ENCODE data around the gene KRTAP20-4.

KRTAP20-4 gene

GRCh38 chr21:30620522-30620921 lies at the start of gene KRTAP20-4:
Gene KRTAP20-4, plus strand, starts transcription at chr21:30620627.
- in situ Hi-C loops (cut with HindIII; ENCODE audit: low sequenced_read_pairs) = no loop called here
- DNase-seq (ENCODE audit: low read depth) = no peak
- no peak for TF ChIP-seq CTCF (IDR thresholded peaks at IDR 0.05; ENCODE audit: low read depth, low read length, missing control alignments)
- H3K4me3 ChIP-seq (ENCODE audit: low read depth, low read length) = no peak within 1 kb of the TSS

GRCh38 chr21:30577766-30578165 lies 42.7 kb upstream of the KRTAP20-4 start:
- TF ChIP-seq CTCF (IDR thresholded peaks at IDR 0.05; ENCODE audit: low read depth, low read length, missing control alignments) = no peak
- H3K4me3 ChIP-seq (ENCODE audit: low read depth, low read length) = no peak overlapping the region
- no peak for DNase-seq (ENCODE audit: low read depth)
- in situ Hi-C loops (cut with HindIII; ENCODE audit: low sequenced_read_pairs) = no loop called here

- no peak for TF ChIP-seq CTCF (IDR thresholded peaks at IDR 0.05; ENCODE audit: low read depth, low read length, missing control alignments)
- in situ Hi-C loops (cut with HindIII; ENCODE audit: low sequenced_read_pairs) = no loop called here
- H3K4me3 ChIP-seq (ENCODE audit: low read depth, low read length) = no peak overlapping the region
- DNase-seq (ENCODE audit: low read depth) = no peak
Measured at GRCh38 chr21:30579346-30579745, 41.1 kb upstream of the KRTAP20-4 start.

GRCh38 chr21:30580132-30580531 lies 40.3 kb upstream of the KRTAP20-4 start:
- in situ Hi-C loops (cut with HindIII; ENCODE audit: low sequenced_read_pairs) = no loop called here
- TF ChIP-seq CTCF (IDR thresholded peaks at IDR 0.05; ENCODE audit: low read depth, low read length, missing control alignments) = no peak
- H3K4me3 ChIP-seq (ENCODE audit: low read depth, low read length) = no peak overlapping the region
- DNase-seq (ENCODE audit: low read depth) = no peak

- in situ Hi-C loops (cut with HindIII; ENCODE audit: low sequenced_read_pairs) = no loop called here
- TF ChIP-seq CTCF (IDR thresholded peaks at IDR 0.05; ENCODE audit: low read depth, low read length, missing control alignments) = no peak
- DNase-seq (ENCODE audit: low read depth) = no peak
- no peak overlapping the region for H3K4me3 ChIP-seq (ENCODE audit: low read depth, low read length)
Measured at GRCh38 chr21:30582870-30583269, 37.6 kb upstream of the KRTAP20-4 start.

GRCh38 chr21:30590297-30590696 lies 30.1 kb upstream of the KRTAP20-4 start, which contains the start of gene KRTAP22-2:
Gene KRTAP22-2, minus strand, starts transcription at chr21:30590397.
- no peak for DNase-seq (ENCODE audit: low read depth)
- in situ Hi-C loops (cut with HindIII; ENCODE audit: low sequenced_read_pairs) = no loop called here
- no peak for TF ChIP-seq CTCF (IDR thresholded peaks at IDR 0.05; ENCODE audit: low read depth, low read length, missing control alignments)
- no peak within 1 kb of the TSS for H3K4me3 ChIP-seq (ENCODE audit: low read depth, low read length)

- no peak within 1 kb of the TSS for H3K4me3 ChIP-seq (ENCODE audit: low read depth, low read length)
- DNase-seq (ENCODE audit: low read depth) = no peak
- in situ Hi-C loops (cut with HindIII; ENCODE audit: low sequenced_read_pairs) = no loop called here
- no peak for TF ChIP-seq CTCF (IDR thresholded peaks at IDR 0.05; ENCODE audit: low read depth, low read length, missing control alignments)
Measured at GRCh38 chr21:30592140-30592539, 28.3 kb upstream of the KRTAP20-4 start, which contains the start of gene KRTAP6-3. Gene KRTAP6-3, plus strand, starts transcription at chr21:30592440. Its CDS starts 6 bp downstream, at chr21:30592446.

All from astrocyte of the cerebellum (primary cell).